Measurements from ENCODE around the gene STAP1. TPM values are rescaled to one million over a fixed set of nuclear protein-coding genes. Genes with fewer than 3 reads are reported as not detected.

STAP1 gene
- total RNA-seq, 1 experiment from 2014 or later: not detected

DNA sequence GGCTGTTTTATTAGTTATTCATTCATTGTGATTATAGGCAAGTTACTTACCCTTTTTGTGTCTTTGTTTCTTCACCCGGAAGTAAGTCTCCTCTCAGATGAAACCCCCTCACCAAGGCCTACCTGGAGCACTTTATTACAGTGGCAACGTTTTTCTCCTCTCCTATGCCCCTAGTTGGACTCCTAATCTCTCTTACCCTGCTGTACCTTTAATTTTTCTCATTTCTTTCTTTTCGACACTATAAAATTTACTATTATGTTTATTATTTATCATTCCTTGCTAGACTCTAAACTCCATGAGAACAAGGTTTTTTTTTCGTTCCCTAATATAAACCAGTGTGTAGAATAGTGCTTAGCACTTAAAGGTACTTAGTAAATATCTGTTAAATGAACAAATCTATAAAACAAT is 17.5 kb downstream of the STAP1 start:
- Histone ChIP-seq H3K4me2 (ENCODE audit: low read length) (no peak overlapping the region), H3K27ac (ENCODE audit: low read depth, low read length) (no peak overlapping the region), H3K9ac (ENCODE audit: low read length) (no peak overlapping the region), H3K36me3 (ENCODE audit: control insufficient read depth in 1 of 2, insufficient read depth in 2 of 2, low read length in 2 of 2) (no peaks in the 10 kb centered on the region), H3K9me2 (ENCODE audit: insufficient read depth) (no peaks in the 10 kb centered on the region), H2AFZ (ENCODE audit: low read depth, low read length, poor library complexity, severe bottlenecking) (no peak overlapping the region), H3K9me3 (ENCODE audit: control insufficient read depth in 1 of 2, insufficient read depth in 1 of 2, low read depth in 1 of 2, low read length in 2 of 2) (no peaks in the 10 kb centered on the region), H4K20me1 (ENCODE audit: insufficient read depth) (no peaks in the 10 kb centered on the region), H3K4me3 (replicated peaks in 1 of 2; ENCODE audit: low read depth in 1 of 2, low read length in 2 of 2) (no peak overlapping the region), H3K79me2 (ENCODE audit: insufficient read depth, low read length) (no peaks in the 10 kb centered on the region), H3K4me1 (ENCODE audit: control insufficient read depth in 1 of 2, insufficient read depth in 2 of 2, low read length in 2 of 2) (no peaks in the 10 kb centered on the region), H3K27me3 (ENCODE audit: insufficient read depth, low read length) (no peaks in the 10 kb centered on the region)
- ChIA-PET RAD21 (ENCODE audit: low non-redundant PET in 1 of 2, low total read pairs in 2 of 2, uncharacterized antibody in 2 of 2, unreplicated experiment in 2 of 2) (no interaction called here), POLR2A (no interaction called here), CTCF (no interaction called here)
- intact Hi-C loops (cut with micrococcal nuclease): no loop called here
- ATAC-seq: no peak
- no peak for DNase-seq (ENCODE audit: low read depth, low spot score)
- TF ChIP-seq EZH2 (IDR thresholded peaks at IDR 0.05) (no peak), ZNF274 (IDR thresholded peaks at IDR 0.05; ENCODE audit: low read depth, low read length) (no peak), RAD21 (IDR thresholded peaks at IDR 0.05; ENCODE audit: low read depth) (no peak), POLR2A (IDR thresholded peaks at IDR 0.05; ENCODE audit: borderline replicate concordance, extremely low read depth, insufficient read depth, insufficient read length) (no peak)
- TF ChIP-seq, protein P1, sequence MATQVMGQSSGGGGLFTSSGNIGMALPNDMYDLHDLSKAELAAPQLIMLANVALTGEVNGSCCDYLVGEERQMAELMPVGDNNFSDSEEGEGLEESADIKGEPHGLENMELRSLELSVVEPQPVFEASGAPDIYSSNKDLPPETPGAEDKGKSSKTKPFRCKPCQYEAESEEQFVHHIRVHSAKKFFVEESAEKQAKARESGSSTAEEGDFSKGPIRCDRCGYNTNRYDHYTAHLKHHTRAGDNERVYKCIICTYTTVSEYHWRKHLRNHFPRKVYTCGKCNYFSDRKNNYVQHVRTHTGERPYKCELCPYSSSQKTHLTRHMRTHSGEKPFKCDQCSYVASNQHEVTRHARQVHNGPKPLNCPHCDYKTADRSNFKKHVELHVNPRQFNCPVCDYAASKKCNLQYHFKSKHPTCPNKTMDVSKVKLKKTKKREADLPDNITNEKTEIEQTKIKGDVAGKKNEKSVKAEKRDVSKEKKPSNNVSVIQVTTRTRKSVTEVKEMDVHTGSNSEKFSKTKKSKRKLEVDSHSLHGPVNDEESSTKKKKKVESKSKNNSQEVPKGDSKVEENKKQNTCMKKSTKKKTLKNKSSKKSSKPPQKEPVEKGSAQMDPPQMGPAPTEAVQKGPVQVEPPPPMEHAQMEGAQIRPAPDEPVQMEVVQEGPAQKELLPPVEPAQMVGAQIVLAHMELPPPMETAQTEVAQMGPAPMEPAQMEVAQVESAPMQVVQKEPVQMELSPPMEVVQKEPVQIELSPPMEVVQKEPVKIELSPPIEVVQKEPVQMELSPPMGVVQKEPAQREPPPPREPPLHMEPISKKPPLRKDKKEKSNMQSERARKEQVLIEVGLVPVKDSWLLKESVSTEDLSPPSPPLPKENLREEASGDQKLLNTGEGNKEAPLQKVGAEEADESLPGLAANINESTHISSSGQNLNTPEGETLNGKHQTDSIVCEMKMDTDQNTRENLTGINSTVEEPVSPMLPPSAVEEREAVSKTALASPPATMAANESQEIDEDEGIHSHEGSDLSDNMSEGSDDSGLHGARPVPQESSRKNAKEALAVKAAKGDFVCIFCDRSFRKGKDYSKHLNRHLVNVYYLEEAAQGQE (IDR thresholded peaks at IDR 0.05; ENCODE audit: low read depth): no peak
- TF ChIP-seq, protein P2, sequence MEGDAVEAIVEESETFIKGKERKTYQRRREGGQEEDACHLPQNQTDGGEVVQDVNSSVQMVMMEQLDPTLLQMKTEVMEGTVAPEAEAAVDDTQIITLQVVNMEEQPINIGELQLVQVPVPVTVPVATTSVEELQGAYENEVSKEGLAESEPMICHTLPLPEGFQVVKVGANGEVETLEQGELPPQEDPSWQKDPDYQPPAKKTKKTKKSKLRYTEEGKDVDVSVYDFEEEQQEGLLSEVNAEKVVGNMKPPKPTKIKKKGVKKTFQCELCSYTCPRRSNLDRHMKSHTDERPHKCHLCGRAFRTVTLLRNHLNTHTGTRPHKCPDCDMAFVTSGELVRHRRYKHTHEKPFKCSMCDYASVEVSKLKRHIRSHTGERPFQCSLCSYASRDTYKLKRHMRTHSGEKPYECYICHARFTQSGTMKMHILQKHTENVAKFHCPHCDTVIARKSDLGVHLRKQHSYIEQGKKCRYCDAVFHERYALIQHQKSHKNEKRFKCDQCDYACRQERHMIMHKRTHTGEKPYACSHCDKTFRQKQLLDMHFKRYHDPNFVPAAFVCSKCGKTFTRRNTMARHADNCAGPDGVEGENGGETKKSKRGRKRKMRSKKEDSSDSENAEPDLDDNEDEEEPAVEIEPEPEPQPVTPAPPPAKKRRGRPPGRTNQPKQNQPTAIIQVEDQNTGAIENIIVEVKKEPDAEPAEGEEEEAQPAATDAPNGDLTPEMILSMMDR (IDR thresholded peaks at IDR 0.05 in 2 of 3, conservative IDR thresholded peaks at IDR 0.05 in 1 of 3; ENCODE audit: borderline replicate concordance in 1 of 3, insufficient read depth in 1 of 3, low read depth in 2 of 3, low read length in 2 of 3): no peak
- BruUV-seq (replicated peaks): no TSS peak

Data from HCT116 (cell line).